WTC11 (cell line): ENCODE measurements around the gene SLC9A7. TPM values are rescaled to one million over a fixed set of nuclear protein-coding genes. Genes with fewer than 3 reads are reported as not detected.

Experiments
- ATAC-seq: fragments of 200-7000 bp; cut with Tn5 transposase; 2 replicates; pipeline ENCODE4 v1.10.0; 2021; ENCODE audit warnings: mild to moderate bottlenecking, moderate library complexity
- CTCF ChIA-PET: fragments of 300-600 bp; sonication (Branson Sonifier 250); formaldehyde crosslinking; loops from one replicate; lab custom pipeline; 2021; ENCODE audit warnings: antibody characterized with exemption; lab: Charles Lee
- POLR2A ChIA-PET: fragments of 350-600 bp; sonication (Branson Sonifier 250); formaldehyde crosslinking; loops from one replicate; lab custom pipeline; 2021; ENCODE audit warnings: antibody characterized with exemption; lab: Charles Lee
- DNase-seq: peaks from one replicate; pipeline ENCODE4 v3.0.0; 2021; ENCODE audit warnings: low spot score
- H3K27ac Mint-ChIP-seq: 2 replicates; pipeline ENCODE4 v1.8.0; 2021; ENCODE audit warnings: mixed read lengths
- H3K27me3 Mint-ChIP-seq: 2 replicates; pipeline ENCODE4 v1.8.0; 2021; ENCODE audit warnings: low read depth, mild to moderate bottlenecking, moderate library complexity, mixed read lengths
- H3K36me3 Mint-ChIP-seq: 2 replicates; pipeline ENCODE4 v1.8.0; 2021; ENCODE audit warnings: mixed read lengths
- H3K4me1 Mint-ChIP-seq: 2 replicates; pipeline ENCODE4 v1.8.0; 2022; ENCODE audit warnings: mixed read lengths
- H3K4me3 Mint-ChIP-seq: 2 replicates; pipeline ENCODE4 v1.8.0; 2021; ENCODE audit warnings: mild to moderate bottlenecking, moderate library complexity, mixed read lengths
- H3K9me3 Mint-ChIP-seq: 2 replicates; pipeline ENCODE4 v1.8.0; 2021; ENCODE audit warnings: mixed read lengths
- ELF4 ChIP-seq: sonication (generic); formaldehyde crosslinking; IDR thresholded peaks from 2 replicates; pipeline ENCODE4 v1.8.1; 2022; ENCODE audit warnings: low read depth, mild to moderate bottlenecking, moderate library complexity, missing genetic modification reagents
- EMX1 ChIP-seq: fragments of 250-450 bp; sonication (Bioruptor Pico); IDR thresholded peaks from 2 replicates; pipeline ENCODE4 v1.8.0; 2021; ENCODE audit warnings: mild to moderate bottlenecking
- FOXJ3 ChIP-seq: sonication (generic); formaldehyde crosslinking; IDR thresholded peaks from 2 replicates; pipeline ENCODE4 v1.9.0; 2021; ENCODE audit warnings: missing genetic modification reagents, mild to moderate bottlenecking, borderline replicate concordance
- IRF2 ChIP-seq: sonication (generic); formaldehyde crosslinking; IDR thresholded peaks from 2 replicates; pipeline ENCODE4 v1.8.0; 2022; ENCODE audit warnings: low read depth, missing genetic modification reagents, borderline replicate concordance
- NFE2L1 ChIP-seq: sonication (generic); formaldehyde crosslinking; IDR thresholded peaks from 2 replicates; pipeline ENCODE4 v1.8.1; 2023; ENCODE audit warnings: missing genetic modification reagents
- NR1H2 ChIP-seq: sonication (generic); formaldehyde crosslinking; IDR thresholded peaks from 2 replicates; pipeline ENCODE4 v1.9.0; 2021; ENCODE audit warnings: mild to moderate bottlenecking, moderate library complexity, missing genetic modification reagents
- NR3C1 ChIP-seq: sonication (generic); formaldehyde crosslinking; conservative IDR thresholded peaks from 2 replicates; pipeline ENCODE4 v1.8.1; 2023; ENCODE audit warnings: low read depth, mild to moderate bottlenecking, missing genetic modification reagents
- RELA ChIP-seq: sonication (generic); formaldehyde crosslinking; IDR thresholded peaks from 2 replicates; pipeline ENCODE4 v1.8.1; 2022; ENCODE audit warnings: missing genetic modification reagents, mild to moderate bottlenecking, borderline replicate concordance
- SOX15 ChIP-seq: fragments of 250-450 bp; sonication (Bioruptor Pico); IDR thresholded peaks from 2 replicates; pipeline ENCODE4 v1.9.0; 2021; ENCODE audit warnings: mild to moderate bottlenecking
- ZNF138 ChIP-seq: sonication (generic); formaldehyde crosslinking; conservative IDR thresholded peaks from 2 replicates; pipeline ENCODE4 v1.8.1; 2022; ENCODE audit warnings: mild to moderate bottlenecking, moderate library complexity, missing genetic modification reagents
- ZNF219 ChIP-seq: sonication (generic); formaldehyde crosslinking; IDR thresholded peaks from 2 replicates; pipeline ENCODE4 v1.8.0; 2023; ENCODE audit warnings: missing genetic modification reagents, mild to moderate bottlenecking, borderline replicate concordance
- ZNF232 ChIP-seq: sonication (generic); formaldehyde crosslinking; IDR thresholded peaks from 2 replicates; pipeline ENCODE4 v1.8.0; 2022; ENCODE audit warnings: mild to moderate bottlenecking, missing genetic modification reagents
- total RNA-seq: library from RNA; stranded (reverse); gene quantifications from 3 replicates; pipeline ENCODE4 v1.2.3, GENCODE V29; 2021
- TF ChIP-seq, protein P1 (sequence below): fragments of 250-450 bp; sonication (Bioruptor Pico); IDR thresholded peaks from 2 replicates; pipeline ENCODE4 v1.9.0; 2021; ENCODE audit warnings: mild to moderate bottlenecking
- TF ChIP-seq, protein P2 (sequence below): sonication (generic); formaldehyde crosslinking; IDR thresholded peaks from 2 replicates; pipeline ENCODE4 v1.8.1; 2023; ENCODE audit warnings: mild to moderate bottlenecking, moderate library complexity, missing genetic modification reagents
- TF ChIP-seq, protein P3 (sequence below): sonication (generic); formaldehyde crosslinking; conservative IDR thresholded peaks from 2 replicates; pipeline ENCODE4 v1.8.1; 2022; ENCODE audit warnings: mild to moderate bottlenecking, missing genetic modification reagents
- TF ChIP-seq, protein P4 (sequence below): sonication (generic); formaldehyde crosslinking; IDR thresholded peaks from 2 replicates; pipeline ENCODE4 v1.8.0; 2022; ENCODE audit warnings: mild to moderate bottlenecking, missing genetic modification reagents
- TF ChIP-seq, protein P5 (sequence below): sonication (generic); formaldehyde crosslinking; IDR thresholded peaks from 2 replicates; pipeline ENCODE4 v1.8.1; 2022; ENCODE audit warnings: low read depth, mild to moderate bottlenecking, moderate library complexity, missing genetic modification reagents, borderline replicate concordance
- TF ChIP-seq, protein P6 (sequence below): fragments of 250-450 bp; sonication (Bioruptor Pico); conservative IDR thresholded peaks from 2 replicates; pipeline ENCODE4 v1.9.0; 2021; ENCODE audit warnings: mild to moderate bottlenecking

SLC9A7 gene
- total RNA-seq, 1 experiment from 2014 or later = 18.0 TPM

DNA sequence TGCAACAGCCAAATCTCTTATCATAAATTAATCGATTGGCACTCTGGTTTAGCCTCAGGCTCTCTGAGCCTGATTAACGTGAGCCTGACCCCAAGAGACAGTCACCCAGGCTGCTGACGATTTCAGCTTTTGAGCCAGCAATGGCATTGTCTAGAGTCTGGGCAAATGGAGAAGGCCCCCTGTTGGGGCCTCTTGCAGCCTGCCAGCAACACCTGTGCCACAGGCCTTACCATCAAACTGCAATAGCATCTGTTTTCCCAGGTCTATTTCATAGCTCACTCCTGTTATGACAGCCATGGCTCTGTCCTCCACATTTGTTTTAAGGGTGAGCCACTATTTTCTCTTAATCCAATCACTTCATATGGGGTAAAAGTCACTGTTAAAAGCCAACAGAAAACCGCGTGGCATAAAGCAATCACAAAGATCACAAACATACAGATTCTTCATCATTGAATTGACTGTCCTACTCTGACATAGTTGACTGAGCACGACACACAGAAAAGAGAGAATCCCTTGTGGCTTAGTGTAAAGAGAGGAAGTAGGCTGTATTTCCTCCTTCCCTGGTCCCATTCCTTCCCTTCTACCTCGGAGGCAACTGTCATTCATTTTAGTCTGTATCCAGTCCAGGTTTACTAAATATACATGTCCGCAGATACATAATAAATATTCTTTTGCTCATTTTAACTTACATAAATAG is 47.8 kb downstream of the SLC9A7 start:
- Mint-ChIP-seq H3K36me3 (no peaks in the 10 kb centered on the region), H3K27ac (peak overlapping the region; percentile 41; the same call in 1 of the 2 replicates), H3K4me1 (peaks cover 36% of the 10 kb centered on the region)
- DNase-seq = peak; percentile 11
- ChIA-PET CTCF (no interaction called here), POLR2A (no interaction called here)
- TF ChIP-seq NFE2L1 (CRISPR knock-in tag) (no peak), FOXJ3 (no peak), NR1H2 (CRISPR knock-in tag) (no peak), ZNF138 (no peak), IRF2 (no peak)
- TF ChIP-seq, protein P1, sequence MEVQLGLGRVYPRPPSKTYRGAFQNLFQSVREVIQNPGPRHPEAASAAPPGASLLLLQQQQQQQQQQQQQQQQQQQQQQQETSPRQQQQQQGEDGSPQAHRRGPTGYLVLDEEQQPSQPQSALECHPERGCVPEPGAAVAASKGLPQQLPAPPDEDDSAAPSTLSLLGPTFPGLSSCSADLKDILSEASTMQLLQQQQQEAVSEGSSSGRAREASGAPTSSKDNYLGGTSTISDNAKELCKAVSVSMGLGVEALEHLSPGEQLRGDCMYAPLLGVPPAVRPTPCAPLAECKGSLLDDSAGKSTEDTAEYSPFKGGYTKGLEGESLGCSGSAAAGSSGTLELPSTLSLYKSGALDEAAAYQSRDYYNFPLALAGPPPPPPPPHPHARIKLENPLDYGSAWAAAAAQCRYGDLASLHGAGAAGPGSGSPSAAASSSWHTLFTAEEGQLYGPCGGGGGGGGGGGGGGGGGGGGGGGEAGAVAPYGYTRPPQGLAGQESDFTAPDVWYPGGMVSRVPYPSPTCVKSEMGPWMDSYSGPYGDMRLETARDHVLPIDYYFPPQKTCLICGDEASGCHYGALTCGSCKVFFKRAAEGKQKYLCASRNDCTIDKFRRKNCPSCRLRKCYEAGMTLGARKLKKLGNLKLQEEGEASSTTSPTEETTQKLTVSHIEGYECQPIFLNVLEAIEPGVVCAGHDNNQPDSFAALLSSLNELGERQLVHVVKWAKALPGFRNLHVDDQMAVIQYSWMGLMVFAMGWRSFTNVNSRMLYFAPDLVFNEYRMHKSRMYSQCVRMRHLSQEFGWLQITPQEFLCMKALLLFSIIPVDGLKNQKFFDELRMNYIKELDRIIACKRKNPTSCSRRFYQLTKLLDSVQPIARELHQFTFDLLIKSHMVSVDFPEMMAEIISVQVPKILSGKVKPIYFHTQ (CRISPR knock-in tag) = no peak
- TF ChIP-seq, protein P2, sequence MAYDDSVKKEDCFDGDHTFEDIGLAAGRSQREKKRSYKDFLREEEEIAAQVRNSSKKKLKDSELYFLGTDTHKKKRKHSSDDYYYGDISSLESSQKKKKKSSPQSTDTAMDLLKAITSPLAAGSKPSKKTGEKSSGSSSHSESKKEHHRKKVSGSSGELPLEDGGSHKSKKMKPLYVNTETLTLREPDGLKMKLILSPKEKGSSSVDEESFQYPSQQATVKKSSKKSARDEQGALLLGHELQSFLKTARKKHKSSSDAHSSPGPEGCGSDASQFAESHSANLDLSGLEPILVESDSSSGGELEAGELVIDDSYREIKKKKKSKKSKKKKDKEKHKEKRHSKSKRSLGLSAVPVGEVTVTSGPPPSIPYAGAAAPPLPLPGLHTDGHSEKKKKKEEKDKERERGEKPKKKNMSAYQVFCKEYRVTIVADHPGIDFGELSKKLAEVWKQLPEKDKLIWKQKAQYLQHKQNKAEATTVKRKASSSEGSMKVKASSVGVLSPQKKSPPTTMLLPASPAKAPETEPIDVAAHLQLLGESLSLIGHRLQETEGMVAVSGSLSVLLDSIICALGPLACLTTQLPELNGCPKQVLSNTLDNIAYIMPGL (CRISPR knock-in tag) = no peak
- TF ChIP-seq, protein P3, sequence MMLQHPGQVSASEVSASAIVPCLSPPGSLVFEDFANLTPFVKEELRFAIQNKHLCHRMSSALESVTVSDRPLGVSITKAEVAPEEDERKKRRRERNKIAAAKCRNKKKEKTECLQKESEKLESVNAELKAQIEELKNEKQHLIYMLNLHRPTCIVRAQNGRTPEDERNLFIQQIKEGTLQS (CRISPR knock-in tag) = no peak
- TF ChIP-seq, all 79 proteins: peak for 0
- no peak for ATAC-seq
- H3K27me3 Mint-ChIP-seq = no peaks in the 10 kb centered on the region
- no peaks in the 10 kb centered on the region for H3K9me3 Mint-ChIP-seq
- H3K4me3 Mint-ChIP-seq = no peak overlapping the region

DNA sequence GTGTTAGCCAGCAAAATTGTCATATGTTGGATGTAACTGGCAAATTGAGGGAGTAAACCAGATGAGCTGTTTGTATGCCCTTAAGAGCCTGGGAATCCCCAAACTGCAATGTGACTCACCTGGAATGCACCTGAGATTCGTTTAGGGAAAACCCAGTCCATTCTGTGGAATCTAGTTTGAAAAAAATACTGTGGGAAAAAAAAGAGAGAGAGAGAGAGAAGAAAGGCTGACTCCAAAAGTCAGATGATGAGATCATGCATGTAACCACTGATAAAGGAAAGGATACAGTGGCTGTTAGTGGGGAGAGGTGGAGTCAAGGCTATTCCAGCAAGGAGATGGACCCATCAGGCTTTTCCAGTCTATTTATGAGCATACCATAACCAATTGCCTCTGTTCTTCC is 48.5 kb downstream of the SLC9A7 start:
- no peak for DNase-seq
- Mint-ChIP-seq H3K4me1 (peaks cover 35% of the 10 kb centered on the region), H3K27ac (peak overlapping the region; percentile 37), H3K36me3 (no peaks in the 10 kb centered on the region), H3K4me3 (no peak overlapping the region), H3K27me3 (no peaks in the 10 kb centered on the region), H3K9me3 (no peaks in the 10 kb centered on the region)
- ChIA-PET CTCF (no interaction called here), POLR2A (no interaction called here)
- TF ChIP-seq ZNF219 (CRISPR knock-in tag) (no peak), EMX1 (CRISPR knock-in tag) (no peak), SOX15 (no peak), NR3C1 (CRISPR knock-in tag) (no peak), ZNF232 (CRISPR knock-in tag) (no peak), ELF4 (CRISPR knock-in tag) (no peak), NFE2L1 (CRISPR knock-in tag) (no peak), RELA (CRISPR knock-in tag) (no peak)
- TF ChIP-seq, protein P1 (CRISPR knock-in tag) = no peak
- TF ChIP-seq, protein P4, sequence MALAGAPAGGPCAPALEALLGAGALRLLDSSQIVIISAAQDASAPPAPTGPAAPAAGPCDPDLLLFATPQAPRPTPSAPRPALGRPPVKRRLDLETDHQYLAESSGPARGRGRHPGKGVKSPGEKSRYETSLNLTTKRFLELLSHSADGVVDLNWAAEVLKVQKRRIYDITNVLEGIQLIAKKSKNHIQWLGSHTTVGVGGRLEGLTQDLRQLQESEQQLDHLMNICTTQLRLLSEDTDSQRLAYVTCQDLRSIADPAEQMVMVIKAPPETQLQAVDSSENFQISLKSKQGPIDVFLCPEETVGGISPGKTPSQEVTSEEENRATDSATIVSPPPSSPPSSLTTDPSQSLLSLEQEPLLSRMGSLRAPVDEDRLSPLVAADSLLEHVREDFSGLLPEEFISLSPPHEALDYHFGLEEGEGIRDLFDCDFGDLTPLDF (CRISPR knock-in tag) = no peak
- TF ChIP-seq, protein P5, sequence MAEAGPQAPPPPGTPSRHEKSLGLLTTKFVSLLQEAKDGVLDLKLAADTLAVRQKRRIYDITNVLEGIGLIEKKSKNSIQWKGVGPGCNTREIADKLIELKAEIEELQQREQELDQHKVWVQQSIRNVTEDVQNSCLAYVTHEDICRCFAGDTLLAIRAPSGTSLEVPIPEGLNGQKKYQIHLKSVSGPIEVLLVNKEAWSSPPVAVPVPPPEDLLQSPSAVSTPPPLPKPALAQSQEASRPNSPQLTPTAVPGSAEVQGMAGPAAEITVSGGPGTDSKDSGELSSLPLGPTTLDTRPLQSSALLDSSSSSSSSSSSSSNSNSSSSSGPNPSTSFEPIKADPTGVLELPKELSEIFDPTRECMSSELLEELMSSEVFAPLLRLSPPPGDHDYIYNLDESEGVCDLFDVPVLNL (CRISPR knock-in tag) = no peak
- TF ChIP-seq, protein P3 (CRISPR knock-in tag) = no peak
- TF ChIP-seq, protein P6, sequence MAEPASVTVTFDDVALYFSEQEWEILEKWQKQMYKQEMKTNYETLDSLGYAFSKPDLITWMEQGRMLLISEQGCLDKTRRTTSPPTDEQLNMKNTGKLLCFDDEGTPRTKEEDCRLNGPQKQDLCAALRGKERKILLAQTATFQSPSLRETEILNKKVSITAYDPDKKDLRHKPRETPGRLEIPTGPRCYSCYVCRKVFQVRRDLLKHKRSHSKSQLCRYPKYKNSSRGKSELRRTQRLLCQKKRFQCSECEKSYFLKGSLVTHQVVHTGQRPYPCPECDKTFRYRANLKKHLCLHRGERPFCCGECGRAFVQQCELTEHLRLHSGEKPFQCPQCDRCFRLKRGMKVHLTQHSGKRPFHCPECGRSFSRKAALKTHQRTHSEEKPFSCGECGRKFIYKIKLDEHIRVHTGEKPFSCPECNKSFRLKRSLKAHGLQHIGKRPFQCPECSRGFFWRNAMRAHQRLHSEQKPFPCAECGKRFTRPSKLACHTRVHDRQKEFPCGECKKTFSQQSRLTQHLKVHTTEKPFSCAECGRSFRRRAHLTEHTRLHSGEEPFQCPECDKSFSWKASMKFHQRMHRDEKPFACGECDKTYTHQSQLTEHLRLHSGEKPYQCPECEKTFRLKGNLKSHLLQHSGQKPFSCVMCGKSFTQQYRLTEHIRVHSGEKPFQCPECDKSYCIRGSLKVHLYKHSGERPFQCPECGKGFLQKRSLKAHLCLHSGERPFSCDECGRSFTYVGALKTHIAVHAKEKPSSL (CRISPR knock-in tag) = no peak
- ATAC-seq = no peak
